NCI-H69 (cell line): Measurements from ENCODE around the gene SGK1.

Experiments
- DNase-seq: peaks from one replicate; lab custom pipeline; 2025; lab: John Stamatoyannopoulos, UW

The SGK1 gene

GRCh38 chr6:134123666-134124208 is 194.2 kb downstream of the SGK1 start:
- peak; percentile 68 for DNase-seq

GRCh38 chr6:134122775-134123174 is 195.1 kb downstream of the SGK1 start:
- no peak for DNase-seq

GRCh38 chr6:134119486-134119885 is 198.4 kb downstream of the SGK1 start:
- no peak for DNase-seq
